Fibroblast of lung (primary cell): ENCODE results near the gene UPB1. TPM values are rescaled to one million over a fixed set of nuclear protein-coding genes. Genes with fewer than 3 reads are reported as not detected.

Source experiments
- DNase-seq, 2 donors: peaks; one replicate each; pipeline versions ENCODE4 v3.0.0 to v3.0.0-alpha.2; 2010; ENCODE audit warnings: low read depth in 2 of 2
- H2AFZ ChIP-seq: 2 replicates; pipeline ENCODE4 v1.5.1; 2012; ENCODE audit warnings: low read length, control low read depth, inconsistent platforms
- H3K27ac ChIP-seq: 2 replicates; pipeline ENCODE4 v1.5.1; 2011; ENCODE audit warnings: low read length, control low read depth; ENCODE audit not compliant: insufficient read depth
- H3K27me3 ChIP-seq: 2 replicates; pipeline ENCODE4 v1.5.1; 2011; ENCODE audit warnings: mild to moderate bottlenecking, low read length; ENCODE audit not compliant: control insufficient read depth, insufficient read depth
- H3K36me3 ChIP-seq: 2 replicates; pipeline ENCODE4 v1.5.1; 2011; ENCODE audit warnings: low read length; ENCODE audit not compliant: control insufficient read depth, insufficient read depth
- H3K4me1 ChIP-seq: 2 replicates; pipeline ENCODE4 v1.5.1; 2011; ENCODE audit warnings: low read length; ENCODE audit not compliant: control insufficient read depth, insufficient read depth; ENCODE audit errors: extremely low read depth
- H3K4me2 ChIP-seq: 2 replicates; pipeline ENCODE4 v1.5.1; 2011; ENCODE audit warnings: low read length, control low read depth; ENCODE audit not compliant: insufficient read depth; ENCODE audit errors: extremely low read depth
- H3K4me3 ChIP-seq, 4 experiments: fragments of 200-600 bp in 1 of 4; sonication (generic) in 1 of 4; replicated peaks in 1 of 4; 2 replicates each; pipeline ENCODE4 v1.5.1; 2011 to 2016; ENCODE audit warnings: low read length in 4 of 4, low read depth in 3 of 4, mild to moderate bottlenecking in 3 of 4, control low read depth in 2 of 4, inconsistent platforms in 1 of 4, mixed read lengths in 1 of 4; ENCODE audit not compliant: insufficient read depth in 1 of 4; ENCODE audit errors: control extremely low read depth in 1 of 4
- H3K79me2 ChIP-seq: 2 replicates; pipeline ENCODE4 v1.5.1; 2012; ENCODE audit warnings: mild to moderate bottlenecking, low read length, inconsistent platforms; ENCODE audit not compliant: control insufficient read depth, insufficient read depth
- H3K9ac ChIP-seq: 2 replicates; pipeline ENCODE4 v1.5.1; 2011; ENCODE audit warnings: mild to moderate bottlenecking, low read length, control low read depth; ENCODE audit not compliant: insufficient read depth
- H3K9me3 ChIP-seq: 2 replicates; pipeline ENCODE4 v1.5.1; 2012; ENCODE audit warnings: low read depth, low read length; ENCODE audit not compliant: control insufficient read depth, insufficient read depth
- H4K20me1 ChIP-seq: 2 replicates; pipeline ENCODE4 v1.5.1; 2011; ENCODE audit warnings: low read length; ENCODE audit not compliant: control insufficient read depth, insufficient read depth; ENCODE audit errors: extremely low read depth
- EZH2 ChIP-seq: IDR thresholded peaks from 2 replicates; pipeline ENCODE4 v1.5.1; 2012; ENCODE audit warnings: low read length, control low read depth, mild to moderate bottlenecking; ENCODE audit errors: missing control alignments
- polyA plus RNA-seq, 2 donors: library from polyadenylated mRNA; depleted of rRNA in 1 of 2; stranded (reverse) in 1 of 2; unstranded in 1 of 2; fragments of >200 nt; gene quantifications; 2 replicates each; pipeline ENCODE4 v1.2.1, GENCODE V29; 2011 to 2012; ENCODE audit warnings: missing spikeins in 1 of 2
- total RNA-seq: library from RNA; depleted of rRNA; stranded (reverse); fragments of >200 nt; gene quantifications from 2 replicates; pipeline ENCODE4 v1.2.1, GENCODE V29; 2014
- TF ChIP-seq, protein P1 (sequence below), 2 donors: IDR thresholded peaks in 1 of 2; conservative IDR thresholded peaks in 1 of 2; 1 replicate in 1 of 2; 2 replicates in 1 of 2; pipeline ENCODE4 v1.5.1; 2011 to 2012; ENCODE audit warnings: low read length in 2 of 2, control low read depth in 1 of 2, inconsistent platforms in 1 of 2, low read depth in 1 of 2, mild to moderate bottlenecking in 1 of 2

UPB1 gene
- total and polyA plus RNA-seq, 2 donors (not counting 1 experiment from before 2014, with no cell fraction given) = 0.05 TPM; not detected in 1

- Histone ChIP-seq H3K9me3 (no peaks in the 10 kb centered on the region), H3K27me3 (no peaks in the 10 kb centered on the region), H3K4me1 (peaks cover 8% of the 10 kb centered on the region), H4K20me1 (peaks cover 2% of the 10 kb centered on the region), H3K9ac (no peak overlapping the region), H3K36me3 (peaks cover 28% of the 10 kb centered on the region), H3K27ac (no peak overlapping the region), H3K4me2 (no peak overlapping the region), H3K79me2 (no peaks in the 10 kb centered on the region), H2AFZ (no peak overlapping the region), H3K4me3 (no peak overlapping the region)
- DNase-seq = no peak
- no peak for TF ChIP-seq EZH2
- TF ChIP-seq, protein P1, sequence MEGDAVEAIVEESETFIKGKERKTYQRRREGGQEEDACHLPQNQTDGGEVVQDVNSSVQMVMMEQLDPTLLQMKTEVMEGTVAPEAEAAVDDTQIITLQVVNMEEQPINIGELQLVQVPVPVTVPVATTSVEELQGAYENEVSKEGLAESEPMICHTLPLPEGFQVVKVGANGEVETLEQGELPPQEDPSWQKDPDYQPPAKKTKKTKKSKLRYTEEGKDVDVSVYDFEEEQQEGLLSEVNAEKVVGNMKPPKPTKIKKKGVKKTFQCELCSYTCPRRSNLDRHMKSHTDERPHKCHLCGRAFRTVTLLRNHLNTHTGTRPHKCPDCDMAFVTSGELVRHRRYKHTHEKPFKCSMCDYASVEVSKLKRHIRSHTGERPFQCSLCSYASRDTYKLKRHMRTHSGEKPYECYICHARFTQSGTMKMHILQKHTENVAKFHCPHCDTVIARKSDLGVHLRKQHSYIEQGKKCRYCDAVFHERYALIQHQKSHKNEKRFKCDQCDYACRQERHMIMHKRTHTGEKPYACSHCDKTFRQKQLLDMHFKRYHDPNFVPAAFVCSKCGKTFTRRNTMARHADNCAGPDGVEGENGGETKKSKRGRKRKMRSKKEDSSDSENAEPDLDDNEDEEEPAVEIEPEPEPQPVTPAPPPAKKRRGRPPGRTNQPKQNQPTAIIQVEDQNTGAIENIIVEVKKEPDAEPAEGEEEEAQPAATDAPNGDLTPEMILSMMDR (conservative IDR thresholded peaks at IDR 0.05 in 1 of 2, IDR thresholded peaks at IDR 0.05 in 1 of 2; ENCODE audit: low read depth in 1 of 2, low read length in 2 of 2) = no peak
Measured at GRCh38 chr22:24540470-24540869, 45.3 kb downstream of the UPB1 start.

GRCh38 chr22:24541681-24542515 lies 46.8 kb downstream of the UPB1 start:
- no peak for DNase-seq
- no peak overlapping the region for H3K4me3 ChIP-seq
- H2AFZ ChIP-seq = no peak overlapping the region
- H3K27me3 ChIP-seq = no peaks in the 10 kb centered on the region
- H4K20me1 ChIP-seq = peaks cover 2% of the 10 kb centered on the region
- no peak overlapping the region for H3K4me2 ChIP-seq
- no peak overlapping the region for H3K27ac ChIP-seq
- TF ChIP-seq EZH2 = no peak
- TF ChIP-seq, protein P1 (conservative IDR thresholded peaks at IDR 0.05 in 1 of 2, IDR thresholded peaks at IDR 0.05 in 1 of 2; ENCODE audit: low read depth in 1 of 2, low read length in 2 of 2) = no peak
- no peaks in the 10 kb centered on the region for H3K79me2 ChIP-seq
- no peaks in the 10 kb centered on the region for H3K9me3 ChIP-seq
- H3K36me3 ChIP-seq = peaks cover 33% of the 10 kb centered on the region
- peaks cover 8% of the 10 kb centered on the region for H3K4me1 ChIP-seq
- H3K9ac ChIP-seq = no peak overlapping the region

- H3K4me1 ChIP-seq = peaks cover 8% of the 10 kb centered on the region
- H3K27me3 ChIP-seq = no peaks in the 10 kb centered on the region
- H3K79me2 ChIP-seq = no peaks in the 10 kb centered on the region
- no peak overlapping the region for H3K4me2 ChIP-seq
- no peaks in the 10 kb centered on the region for H4K20me1 ChIP-seq
- no peak overlapping the region for H3K27ac ChIP-seq
- no peak for DNase-seq
- TF ChIP-seq, protein P1 (conservative IDR thresholded peaks at IDR 0.05 in 1 of 2, IDR thresholded peaks at IDR 0.05 in 1 of 2; ENCODE audit: low read depth in 1 of 2, low read length in 2 of 2) = no peak
- no peak for TF ChIP-seq EZH2
- no peak overlapping the region for H3K4me3 ChIP-seq
- H3K9me3 ChIP-seq = no peaks in the 10 kb centered on the region
- no peak overlapping the region for H2AFZ ChIP-seq
- no peak overlapping the region for H3K9ac ChIP-seq
- H3K36me3 ChIP-seq = peaks cover 37% of the 10 kb centered on the region
Measured at GRCh38 chr22:24542641-24543040, 47.5 kb downstream of the UPB1 start.
